ENCODE data around the gene CFAP45. TPM values are rescaled to one million over a fixed set of nuclear protein-coding genes. Genes with fewer than 3 reads are reported as not detected.

The CFAP45 gene
- total RNA-seq, 4 donors from 2014 or later: 0.97 to 3.6 (median 1.8) TPM; not detected in 1

DNA sequence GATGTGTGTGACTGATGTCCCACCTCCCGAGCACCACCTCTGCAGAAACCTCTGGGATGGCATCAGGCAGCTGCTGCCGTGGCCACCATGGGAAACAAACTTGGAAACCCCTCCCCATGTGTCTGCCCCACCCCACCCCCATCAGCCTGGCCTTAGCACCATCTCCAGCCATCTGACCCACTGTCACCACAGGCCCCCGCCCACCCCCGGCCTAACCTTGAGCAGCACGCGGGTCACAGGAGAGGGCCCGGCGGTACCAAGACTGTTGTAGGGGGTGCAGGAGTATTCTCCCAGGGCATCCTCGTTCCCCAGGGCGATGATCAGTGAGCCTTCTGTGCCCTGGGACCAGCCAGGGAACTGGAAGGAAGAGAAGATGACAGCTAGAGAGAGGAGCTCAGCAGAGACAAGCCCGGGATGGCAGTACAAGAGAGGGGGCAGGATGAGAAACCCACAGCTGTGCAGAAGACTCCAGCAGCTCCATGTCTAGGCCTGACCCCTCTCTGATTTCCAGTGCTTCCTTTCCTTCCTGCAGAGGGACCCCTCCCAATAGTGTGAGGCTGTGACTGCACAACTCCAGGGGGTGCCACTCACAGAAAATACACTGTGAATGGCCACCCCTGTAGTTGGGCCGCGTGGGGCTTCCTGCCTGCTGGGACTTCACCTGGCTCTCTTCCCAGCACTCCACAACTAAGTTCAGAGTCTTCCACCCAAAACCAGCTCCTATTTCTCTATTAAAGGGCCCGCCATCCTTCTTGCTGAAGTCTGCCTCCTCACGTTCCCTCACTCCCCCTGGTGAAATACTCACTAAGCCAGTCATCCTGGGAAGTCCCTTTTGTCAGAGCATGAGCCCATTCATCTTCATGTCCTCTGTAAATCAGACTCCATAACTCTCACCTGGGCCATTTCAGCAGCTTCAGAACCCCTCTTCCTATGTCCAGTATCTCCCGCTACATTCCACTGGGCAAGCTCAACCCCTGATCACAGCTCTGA is 32.6 kb upstream of the CFAP45 start:
- no peaks in the 10 kb centered on the region for H3K4me1 ChIP-seq
- H3K36me3 ChIP-seq: no peaks in the 10 kb centered on the region
- TF ChIP-seq, protein P1, sequence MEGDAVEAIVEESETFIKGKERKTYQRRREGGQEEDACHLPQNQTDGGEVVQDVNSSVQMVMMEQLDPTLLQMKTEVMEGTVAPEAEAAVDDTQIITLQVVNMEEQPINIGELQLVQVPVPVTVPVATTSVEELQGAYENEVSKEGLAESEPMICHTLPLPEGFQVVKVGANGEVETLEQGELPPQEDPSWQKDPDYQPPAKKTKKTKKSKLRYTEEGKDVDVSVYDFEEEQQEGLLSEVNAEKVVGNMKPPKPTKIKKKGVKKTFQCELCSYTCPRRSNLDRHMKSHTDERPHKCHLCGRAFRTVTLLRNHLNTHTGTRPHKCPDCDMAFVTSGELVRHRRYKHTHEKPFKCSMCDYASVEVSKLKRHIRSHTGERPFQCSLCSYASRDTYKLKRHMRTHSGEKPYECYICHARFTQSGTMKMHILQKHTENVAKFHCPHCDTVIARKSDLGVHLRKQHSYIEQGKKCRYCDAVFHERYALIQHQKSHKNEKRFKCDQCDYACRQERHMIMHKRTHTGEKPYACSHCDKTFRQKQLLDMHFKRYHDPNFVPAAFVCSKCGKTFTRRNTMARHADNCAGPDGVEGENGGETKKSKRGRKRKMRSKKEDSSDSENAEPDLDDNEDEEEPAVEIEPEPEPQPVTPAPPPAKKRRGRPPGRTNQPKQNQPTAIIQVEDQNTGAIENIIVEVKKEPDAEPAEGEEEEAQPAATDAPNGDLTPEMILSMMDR (IDR thresholded peaks at IDR 0.05): no peak
- TF ChIP-seq POLR2A (IDR thresholded peaks at IDR 0.05): no peak
- no peak overlapping the region for H3K4me3 ChIP-seq
- intact Hi-C loops (cut with DNase I; ENCODE audit: low total_unique reads): no loop called here
- DNase-seq: no peak
- no peaks in the 10 kb centered on the region for H3K27me3 ChIP-seq
- H3K9me3 ChIP-seq: no peaks in the 10 kb centered on the region
- no peak overlapping the region for H3K27ac ChIP-seq

DNA sequence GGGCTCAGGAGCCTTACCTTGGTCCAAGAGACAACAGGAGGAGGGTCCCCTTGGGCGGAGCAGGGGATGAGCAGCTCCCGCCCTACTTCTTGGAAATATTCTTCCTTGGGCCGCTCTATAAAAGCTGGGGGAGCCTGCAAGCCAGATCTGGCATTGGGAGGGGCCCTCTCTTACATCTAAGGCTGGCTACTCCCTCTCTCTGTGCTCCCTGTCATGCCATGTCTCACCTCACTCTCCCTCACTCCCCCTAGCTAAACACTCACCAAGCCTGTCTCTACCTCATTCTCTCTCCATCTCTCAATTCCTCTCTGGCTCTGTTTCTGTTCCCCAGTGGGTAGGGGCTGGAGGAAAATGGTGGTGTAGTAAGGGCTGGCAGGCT is 31.8 kb upstream of the CFAP45 start:
- Histone ChIP-seq H3K27me3 (no peaks in the 10 kb centered on the region), H3K36me3 (no peaks in the 10 kb centered on the region), H3K27ac (no peak overlapping the region), H3K4me1 (no peaks in the 10 kb centered on the region), H3K4me3 (no peak overlapping the region), H3K9me3 (no peaks in the 10 kb centered on the region)
- intact Hi-C loops (cut with DNase I; ENCODE audit: low total_unique reads): no loop called here
- TF ChIP-seq, protein P1 (IDR thresholded peaks at IDR 0.05): no peak
- no peak for TF ChIP-seq POLR2A (IDR thresholded peaks at IDR 0.05)
- DNase-seq: no peak

DNA sequence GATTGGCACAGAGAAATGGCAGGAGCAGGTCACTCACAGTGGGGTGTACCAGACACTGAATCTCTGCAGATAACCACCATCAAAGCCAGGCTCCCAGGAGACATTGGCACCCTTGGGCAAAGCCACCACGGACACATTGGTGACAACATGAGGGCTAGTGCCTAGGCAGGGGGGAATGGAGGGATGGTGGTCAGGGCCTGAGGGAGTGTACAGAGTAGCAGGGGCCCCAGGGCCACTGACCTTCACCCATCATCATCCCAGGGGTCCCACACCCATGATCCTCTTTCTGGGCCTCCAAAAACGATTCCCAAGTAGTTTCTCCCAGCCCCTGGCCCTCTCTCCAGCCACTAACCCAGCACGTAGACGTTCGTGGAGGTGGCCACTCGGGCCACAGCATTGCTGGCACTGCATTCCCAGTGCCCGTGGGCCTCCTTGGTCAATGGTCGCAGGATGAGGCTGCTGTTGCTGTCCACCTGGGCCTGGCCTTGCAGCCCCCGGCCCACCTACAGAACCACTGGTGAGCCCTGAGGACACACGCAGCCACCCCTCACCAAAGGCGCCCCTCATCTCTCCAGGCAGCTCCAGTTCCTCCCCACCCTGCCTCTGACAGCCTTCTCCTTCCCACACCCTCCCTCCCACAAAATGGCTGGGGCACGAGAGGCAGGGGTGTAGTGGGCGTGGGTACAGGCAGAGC is 31.3 kb upstream of the CFAP45 start:
- Histone ChIP-seq H3K9me3 (no peaks in the 10 kb centered on the region), H3K27ac (no peak overlapping the region), H3K4me3 (no peak overlapping the region), H3K4me1 (peaks cover 0 to 4% of the 10 kb centered on the region in 2 donors), H3K27me3 (no peaks in the 10 kb centered on the region), H3K36me3 (no peaks in the 10 kb centered on the region)
- no peak for DNase-seq
- no peak for TF ChIP-seq POLR2A (IDR thresholded peaks at IDR 0.05)
- TF ChIP-seq, protein P1 (IDR thresholded peaks at IDR 0.05): no peak
- intact Hi-C loops (cut with DNase I; ENCODE audit: low total_unique reads): no loop called here

DNA sequence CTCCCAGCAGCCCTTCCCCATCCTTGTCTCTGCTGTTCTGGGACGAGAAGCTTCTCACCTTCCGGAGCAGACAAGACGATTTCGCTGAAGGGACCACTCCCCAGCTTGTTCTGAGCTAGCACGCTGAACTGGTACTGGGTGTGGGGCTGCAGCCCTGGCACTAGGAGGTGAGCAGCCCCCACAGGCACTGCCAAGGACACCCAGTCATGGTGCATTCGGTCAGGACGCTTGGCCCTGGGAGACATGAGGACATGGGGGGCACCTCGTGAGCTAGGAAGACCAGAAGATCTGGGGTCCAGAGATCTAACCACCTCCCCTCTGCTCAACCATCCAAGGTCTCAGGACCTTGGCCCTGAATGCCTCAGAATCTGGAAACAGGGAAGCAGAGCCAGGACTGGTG is 30.7 kb upstream of the CFAP45 start:
- H3K4me1 ChIP-seq: peaks cover 0 to 5% of the 10 kb centered on the region in 2 donors
- no peaks in the 10 kb centered on the region for H3K9me3 ChIP-seq
- H3K36me3 ChIP-seq: no peaks in the 10 kb centered on the region
- H3K27ac ChIP-seq: no peak overlapping the region
- no peaks in the 10 kb centered on the region for H3K27me3 ChIP-seq
- intact Hi-C loops (cut with DNase I; ENCODE audit: low total_unique reads): no loop called here
- no peak for DNase-seq
- H3K4me3 ChIP-seq: no peak overlapping the region
- TF ChIP-seq POLR2A (IDR thresholded peaks at IDR 0.05): no peak
- TF ChIP-seq, protein P1 (IDR thresholded peaks at IDR 0.05): no peak

DNA sequence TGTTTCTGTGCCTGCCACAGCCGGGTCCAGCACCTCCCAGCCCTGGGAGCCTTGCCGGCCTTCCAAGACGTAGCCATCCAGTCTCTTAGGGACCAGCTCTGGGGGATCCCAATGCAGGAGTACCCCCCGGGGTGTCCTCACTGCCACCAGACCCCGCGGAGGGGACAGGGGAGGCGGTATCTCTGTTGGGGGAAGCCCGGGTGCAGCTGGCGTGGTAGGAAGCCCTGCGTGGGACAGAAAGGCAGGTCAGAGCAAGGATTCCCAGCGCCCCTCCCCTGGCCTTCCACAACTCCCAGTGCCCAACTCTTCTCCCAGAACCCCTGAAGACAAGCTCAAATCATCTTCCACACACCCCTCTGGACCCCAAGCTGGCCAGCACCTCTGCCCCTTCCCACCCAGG is 30.3 kb upstream of the CFAP45 start:
- Histone ChIP-seq H3K36me3 (no peaks in the 10 kb centered on the region), H3K27ac (no peak overlapping the region), H3K4me3 (no peak overlapping the region), H3K27me3 (no peaks in the 10 kb centered on the region), H3K9me3 (no peaks in the 10 kb centered on the region), H3K4me1 (peaks cover 0 to 5% of the 10 kb centered on the region in 2 donors)
- no peak for TF ChIP-seq POLR2A (IDR thresholded peaks at IDR 0.05)
- TF ChIP-seq, protein P1 (IDR thresholded peaks at IDR 0.05): no peak
- DNase-seq: no peak
- intact Hi-C loops (cut with DNase I; ENCODE audit: low total_unique reads): no loop called here
